ENCODE measurements around the gene DEPDC5. TPM values are rescaled to one million over a fixed set of nuclear protein-coding genes. Genes with fewer than 3 reads are reported as not detected.

The DEPDC5 gene
- total and polyA plus RNA-seq, 9 of the 15 experiments (the other 6 are each of a cell fraction or from before 2014, with no cell fraction given): 2.3 to 12.3 (median 10.7) TPM

DNA sequence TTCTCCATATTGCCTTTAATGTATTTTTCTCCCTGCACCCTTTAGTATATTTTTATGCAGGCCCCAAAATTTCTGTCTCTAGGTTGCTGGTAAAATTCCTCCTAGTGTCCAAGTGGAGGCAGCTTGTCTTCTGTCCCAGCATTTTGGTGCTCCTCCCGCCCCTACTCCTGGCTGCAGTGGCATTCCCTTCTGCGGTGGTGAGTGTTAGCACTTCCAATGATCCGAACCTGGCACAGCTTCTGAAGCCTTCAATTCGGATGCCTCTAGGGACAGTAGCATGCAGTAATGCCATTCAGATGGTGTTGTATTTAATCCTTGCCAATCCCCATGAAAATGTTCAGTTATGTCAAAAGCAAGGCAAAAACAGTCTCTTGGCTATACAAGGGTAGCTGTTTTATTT, 196.4 kb downstream of the DEPDC5 start (continued):
- TF ChIP-seq POLR3A (IDR thresholded peaks at IDR 0.05; ENCODE audit: borderline replicate concordance, extremely low read depth, insufficient read depth, insufficient read length): no peak
- TF ChIP-seq BRD4 (IDR thresholded peaks at IDR 0.05): no peak

DNA sequence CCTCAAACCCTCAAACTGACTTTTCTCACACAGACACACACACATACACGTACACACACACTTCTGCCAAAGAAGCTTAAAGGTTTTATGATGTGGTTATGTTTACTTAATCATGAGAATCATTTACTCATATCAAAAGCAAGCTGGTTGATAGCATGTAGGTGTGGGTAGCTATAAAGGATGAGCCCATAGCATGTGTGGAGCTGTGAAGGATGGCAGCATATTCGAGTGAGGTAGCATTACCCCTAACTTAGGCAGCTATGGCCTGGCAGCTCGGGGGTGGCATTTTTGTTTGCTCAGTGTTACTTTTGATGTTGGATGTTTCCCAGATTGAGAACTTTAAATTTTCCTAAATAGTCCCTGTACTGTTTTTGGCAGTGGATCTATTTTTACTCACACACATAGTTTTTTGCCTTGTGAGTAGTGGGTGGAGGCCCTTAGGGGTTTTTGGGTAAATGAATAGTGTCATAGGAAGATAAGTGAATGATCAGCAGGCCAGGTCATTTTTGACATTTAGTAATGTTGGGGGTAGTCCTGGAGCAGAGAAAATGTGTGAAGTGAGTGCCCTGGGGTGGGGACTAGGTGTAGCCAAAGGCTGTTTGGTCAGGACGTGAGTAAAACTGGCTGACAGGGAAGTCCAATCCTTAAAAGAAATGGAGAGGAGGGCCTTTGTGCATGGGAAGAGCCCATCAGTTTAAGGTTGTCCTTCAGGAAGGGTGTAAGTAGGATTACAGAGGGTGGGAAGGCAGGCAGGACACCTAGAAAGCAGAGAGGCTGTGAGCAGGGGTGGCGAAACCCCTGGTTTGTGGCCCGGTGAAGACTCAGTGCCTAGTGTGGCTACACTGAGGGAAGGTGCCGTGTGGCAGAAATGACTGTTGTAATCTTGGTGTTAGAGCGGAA, 197.6 kb downstream of the DEPDC5 start:
- Histone ChIP-seq H4K20me1 (replicated peaks; ENCODE audit: control insufficient read depth, insufficient read depth, low read length) (peaks cover 45% of the 10 kb centered on the region), H3K79me2 (ENCODE audit: control insufficient read depth, insufficient read depth, low read length) (peaks cover 97% of the 10 kb centered on the region), H3K9me3 (replicated peaks; ENCODE audit: control insufficient read depth, insufficient read depth, low read depth, low read length) (no peaks in the 10 kb centered on the region), H3K4me1 (replicated peaks in 1 of 2; ENCODE audit: control insufficient read depth in 2 of 2, insufficient read depth in 2 of 2, low read length in 2 of 2) (peaks cover 7 to 17% of the 10 kb centered on the region in 2 experiments; a peak in 3 of 5 replicates), H2AFZ (ENCODE audit: low read depth, low read length) (no peak overlapping the region), H3K9me1 (ENCODE audit: control insufficient read depth, insufficient read depth, low read length) (peaks cover 11% of the 10 kb centered on the region), H3K4me2 (ENCODE audit: insufficient read depth, low read length) (peak overlapping the region; percentile 46), H3K36me3 (ENCODE audit: control insufficient read depth, insufficient read depth, low read length) (peaks cover 95% of the 10 kb centered on the region), H3K27ac (ENCODE audit: extremely low read depth, low read depth, low read length) (peak overlapping the region; percentile 25; the same call in 1 of the 3 replicates), H3K4me3 (no peak overlapping the region), H3K9ac (ENCODE audit: insufficient read depth in 1 of 2, low read depth in 2 of 2, low read length in 2 of 2) (peak overlapping the region in 1 of 2 experiments; percentile 20; a peak in 1 of 4 replicates), H3K27me3 (ENCODE audit: control insufficient read depth in 2 of 2, insufficient read depth in 2 of 2, low read length in 2 of 2) (no peaks in the 10 kb centered on the region)
- 82% methylated on average over 8 of the region's 8 CpGs for WGBS (ENCODE audit: insufficient coverage, low coverage, missing lambda C conversion rate)
- in situ Hi-C loops (cut with MboI): no loop called here
- no TSS peak for BruUV-seq (replicated peaks)
- ChIA-PET CTCF (ENCODE audit: low intra/inter-chr PET ratio) (no interaction called here), POLR2A (no interaction called here)
- DNase-seq (ENCODE audit: extremely low read depth in 1 of 4, low spot score in 3 of 4) (no peak), FAIRE-seq (no peak), ATAC-seq (peak; percentile 10; the same call in 1 of the 3 replicates)
- intact Hi-C loops (cut with micrococcal nuclease): no loop called here
- TF ChIP-seq SUPT5H (IDR thresholded peaks at IDR 0.05) (peak; percentile 49; the same call in 1 of the 2 replicates), POLR2A (conservative IDR thresholded peaks at IDR 0.05) (peak; percentile 25; the same call in 1 of the 2 replicates), ZNF76 (CRISPR knock-in tag; IDR thresholded peaks at IDR 0.05; ENCODE audit: borderline replicate concordance) (no peak), SMAD2 (IDR thresholded peaks at IDR 0.05; ENCODE audit: low read depth, low read length) (no peak)
- TF ChIP-seq, protein P1, sequence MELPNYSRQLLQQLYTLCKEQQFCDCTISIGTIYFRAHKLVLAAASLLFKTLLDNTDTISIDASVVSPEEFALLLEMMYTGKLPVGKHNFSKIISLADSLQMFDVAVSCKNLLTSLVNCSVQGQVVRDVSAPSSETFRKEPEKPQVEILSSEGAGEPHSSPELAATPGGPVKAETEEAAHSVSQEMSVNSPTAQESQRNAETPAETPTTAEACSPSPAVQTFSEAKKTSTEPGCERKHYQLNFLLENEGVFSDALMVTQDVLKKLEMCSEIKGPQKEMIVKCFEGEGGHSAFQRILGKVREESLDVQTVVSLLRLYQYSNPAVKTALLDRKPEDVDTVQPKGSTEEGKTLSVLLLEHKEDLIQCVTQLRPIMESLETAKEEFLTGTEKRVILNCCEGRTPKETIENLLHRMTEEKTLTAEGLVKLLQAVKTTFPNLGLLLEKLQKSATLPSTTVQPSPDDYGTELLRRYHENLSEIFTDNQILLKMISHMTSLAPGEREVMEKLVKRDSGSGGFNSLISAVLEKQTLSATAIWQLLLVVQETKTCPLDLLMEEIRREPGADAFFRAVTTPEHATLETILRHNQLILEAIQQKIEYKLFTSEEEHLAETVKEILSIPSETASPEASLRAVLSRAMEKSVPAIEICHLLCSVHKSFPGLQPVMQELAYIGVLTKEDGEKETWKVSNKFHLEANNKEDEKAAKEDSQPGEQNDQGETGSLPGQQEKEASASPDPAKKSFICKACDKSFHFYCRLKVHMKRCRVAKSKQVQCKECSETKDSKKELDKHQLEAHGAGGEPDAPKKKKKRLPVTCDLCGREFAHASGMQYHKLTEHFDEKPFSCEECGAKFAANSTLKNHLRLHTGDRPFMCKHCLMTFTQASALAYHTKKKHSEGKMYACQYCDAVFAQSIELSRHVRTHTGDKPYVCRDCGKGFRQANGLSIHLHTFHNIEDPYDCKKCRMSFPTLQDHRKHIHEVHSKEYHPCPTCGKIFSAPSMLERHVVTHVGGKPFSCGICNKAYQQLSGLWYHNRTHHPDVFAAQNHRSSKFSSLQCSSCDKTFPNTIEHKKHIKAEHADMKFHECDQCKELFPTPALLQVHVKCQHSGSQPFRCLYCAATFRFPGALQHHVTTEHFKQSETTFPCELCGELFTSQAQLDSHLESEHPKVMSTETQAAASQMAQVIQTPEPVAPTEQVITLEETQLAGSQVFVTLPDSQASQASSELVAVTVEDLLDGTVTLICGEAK (IDR thresholded peaks at IDR 0.05): no peak
- TF ChIP-seq, protein P1 (CRISPR knock-in tag; IDR thresholded peaks at IDR 0.05): no peak
- TF ChIP-seq, protein P2, sequence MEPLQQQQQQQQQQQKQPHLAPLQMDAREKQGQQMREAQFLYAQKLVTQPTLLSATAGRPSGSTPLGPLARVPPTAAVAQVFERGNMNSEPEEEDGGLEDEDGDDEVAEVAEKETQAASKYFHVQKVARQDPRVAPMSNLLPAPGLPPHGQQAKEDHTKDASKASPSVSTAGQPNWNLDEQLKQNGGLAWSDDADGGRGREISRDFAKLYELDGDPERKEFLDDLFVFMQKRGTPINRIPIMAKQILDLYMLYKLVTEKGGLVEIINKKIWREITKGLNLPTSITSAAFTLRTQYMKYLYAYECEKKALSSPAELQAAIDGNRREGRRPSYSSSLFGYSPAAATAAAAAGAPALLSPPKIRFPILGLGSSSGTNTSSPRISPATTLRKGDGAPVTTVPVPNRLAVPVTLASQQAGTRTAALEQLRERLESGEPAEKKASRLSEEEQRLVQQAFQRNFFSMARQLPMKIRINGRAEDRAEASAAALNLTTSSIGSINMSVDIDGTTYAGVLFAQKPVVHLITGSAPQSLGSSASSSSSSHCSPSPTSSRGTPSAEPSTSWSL (CRISPR knock-in tag; IDR thresholded peaks at IDR 0.05; ENCODE audit: borderline replicate concordance): no peak

Measured in K562 (cell line).